ENCODE measurements around the gene UNC5B. TPM values are rescaled to one million over a fixed set of nuclear protein-coding genes. Genes with fewer than 3 reads are reported as not detected.

UNC5B gene
- total RNA-seq, 2 donors from 2014 or later = 10.4 to 11.2 TPM

- Histone ChIP-seq H3K9me3 (no peaks in the 10 kb centered on the region), H3K27me3 (no peaks in the 10 kb centered on the region), H3K36me3 (replicated peaks in 1 of 2; ENCODE audit: insufficient read depth in 1 of 2, low read depth in 2 of 2) (no peaks in the 10 kb centered on the region), H3K4me3 (no peak overlapping the region), H3K4me1 (no peaks in the 10 kb centered on the region), H3K27ac (no peak overlapping the region)
- no peak for TF ChIP-seq POLR2A (IDR thresholded peaks at IDR 0.05)
- TF ChIP-seq CTCF (IDR thresholded peaks at IDR 0.05) = no peak
- intact Hi-C loops (cut with DNase I) = loop anchor here (10.0 kb wide), 1 partner anchor 733 kb away; no protein-coding TSS in a partner anchor
- WGBS, 2 donors = 86 to 94% methylated on average over 3 to 14 of the region's 14 CpGs
- ATAC-seq (no peak), DNase-seq (no peak)
Measured at GRCh38 chr10:71287456-71287855, 75.1 kb downstream of the UNC5B start.

GRCh38 chr10:71288461-71288860 is 76.1 kb downstream of the UNC5B start:
- DNase-seq = no peak
- H3K36me3 ChIP-seq (replicated peaks in 1 of 2; ENCODE audit: insufficient read depth in 1 of 2, low read depth in 2 of 2) = no peaks in the 10 kb centered on the region
- H3K4me1 ChIP-seq = peaks cover 9% of the 10 kb centered on the region
- H3K9me3 ChIP-seq = no peaks in the 10 kb centered on the region
- no peak for ATAC-seq
- H3K4me3 ChIP-seq = no peak overlapping the region
- H3K27ac ChIP-seq = no peak overlapping the region
- no peak for TF ChIP-seq POLR2A (IDR thresholded peaks at IDR 0.05)
- no peak for TF ChIP-seq CTCF (IDR thresholded peaks at IDR 0.05)
- intact Hi-C loops (cut with DNase I) = loop anchor here (10.0 kb wide), 1 partner anchor 734 kb away; no protein-coding TSS in a partner anchor
- H3K27me3 ChIP-seq = no peaks in the 10 kb centered on the region
- 84% methylated on average over 14 to 15 of the region's 15 CpGs for WGBS, 2 donors

- no peaks in the 10 kb centered on the region for H3K27me3 ChIP-seq
- H3K4me1 ChIP-seq = peaks cover 9% of the 10 kb centered on the region
- ATAC-seq (no peak), DNase-seq (no peak)
- no peak overlapping the region for H3K27ac ChIP-seq
- intact Hi-C loops (cut with DNase I) = loop anchor here (10.0 kb wide), 1 partner anchor 735 kb away; no protein-coding TSS in a partner anchor
- no peak overlapping the region for H3K4me3 ChIP-seq
- TF ChIP-seq CTCF (IDR thresholded peaks at IDR 0.05) (no peak), POLR2A (IDR thresholded peaks at IDR 0.05) (no peak)
- H3K9me3 ChIP-seq = no peaks in the 10 kb centered on the region
- 77 to 85% methylated on average over 12 of the region's 12 CpGs for WGBS, 2 donors
- no peaks in the 10 kb centered on the region for H3K36me3 ChIP-seq (replicated peaks in 1 of 2; ENCODE audit: insufficient read depth in 1 of 2, low read depth in 2 of 2)
Measured at GRCh38 chr10:71289421-71290130, 77.2 kb downstream of the UNC5B start.

GRCh38 chr10:71290331-71290730 is 78.0 kb downstream of the UNC5B start:
- TF ChIP-seq CTCF (IDR thresholded peaks at IDR 0.05) (no peak), POLR2A (IDR thresholded peaks at IDR 0.05) (no peak)
- Histone ChIP-seq H3K9me3 (no peaks in the 10 kb centered on the region), H3K4me3 (no peak overlapping the region), H3K36me3 (replicated peaks in 1 of 2; ENCODE audit: insufficient read depth in 1 of 2, low read depth in 2 of 2) (no peaks in the 10 kb centered on the region), H3K27me3 (no peaks in the 10 kb centered on the region), H3K27ac (no peak overlapping the region), H3K4me1 (peaks cover 9% of the 10 kb centered on the region)
- WGBS, 2 donors = 89 to 90% methylated on average over 3 of the region's 3 CpGs
- intact Hi-C loops (cut with DNase I) = no loop called here
- no peak for DNase-seq
- no peak for ATAC-seq
